Measurements from ENCODE around the gene MINDY1. TPM values are rescaled to one million over a fixed set of nuclear protein-coding genes. Genes with fewer than 3 reads are reported as not detected.

Gene MINDY1
- total RNA-seq, 1 experiment from 2014 or later: 11.6 TPM

DNA sequence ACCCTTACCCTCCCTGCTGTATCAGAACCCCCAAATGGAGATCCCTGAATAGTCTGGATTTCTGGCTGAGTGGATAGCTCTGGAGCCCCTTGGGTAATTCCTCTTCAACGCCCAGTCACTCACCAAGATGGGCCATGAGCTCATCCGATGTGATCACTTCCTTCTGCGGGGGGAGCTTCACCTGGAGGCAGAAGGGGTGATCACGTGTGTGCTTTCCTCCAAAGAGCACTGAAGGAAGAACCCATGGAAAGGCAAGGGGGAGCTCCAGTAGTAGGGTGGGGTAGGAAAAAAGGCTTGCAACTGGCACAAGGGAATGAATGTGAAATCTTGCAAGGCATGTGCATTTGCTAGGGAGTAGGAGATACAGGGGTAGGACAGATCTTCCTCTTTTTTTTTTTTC lies 5.1 kb downstream of the MINDY1 start:
- DNase-seq (ENCODE audit: low spot score): no peak
- Histone ChIP-seq H3K4me3 (ENCODE audit: low read depth, low read length, poor library complexity, severe bottlenecking) (no peak overlapping the region), H3K36me3 (ENCODE audit: insufficient read depth, low read length, poor library complexity, severe bottlenecking) (peaks cover 2% of the 10 kb centered on the region), H3K27me3 (replicated peaks; ENCODE audit: insufficient read depth, low read depth, low read length, poor library complexity) (no peaks in the 10 kb centered on the region), H3K27ac (ENCODE audit: low read depth, low read length, poor library complexity, severe bottlenecking) (no peak overlapping the region), H3K4me1 (ENCODE audit: insufficient read depth, low read length, poor library complexity, severe bottlenecking) (peaks cover 5% of the 10 kb centered on the region), H3K9me3 (ENCODE audit: low read depth, low read length, poor library complexity, severe bottlenecking) (no peaks in the 10 kb centered on the region)
- intact Hi-C loops (cut with micrococcal nuclease; ENCODE audit: unreplicated experiment): no loop called here
- no peak for TF ChIP-seq EZH2 (IDR thresholded peaks at IDR 0.05; ENCODE audit: borderline replicate concordance, low read depth, low read length, poor library complexity, severe bottlenecking)
- TF ChIP-seq, protein P1, sequence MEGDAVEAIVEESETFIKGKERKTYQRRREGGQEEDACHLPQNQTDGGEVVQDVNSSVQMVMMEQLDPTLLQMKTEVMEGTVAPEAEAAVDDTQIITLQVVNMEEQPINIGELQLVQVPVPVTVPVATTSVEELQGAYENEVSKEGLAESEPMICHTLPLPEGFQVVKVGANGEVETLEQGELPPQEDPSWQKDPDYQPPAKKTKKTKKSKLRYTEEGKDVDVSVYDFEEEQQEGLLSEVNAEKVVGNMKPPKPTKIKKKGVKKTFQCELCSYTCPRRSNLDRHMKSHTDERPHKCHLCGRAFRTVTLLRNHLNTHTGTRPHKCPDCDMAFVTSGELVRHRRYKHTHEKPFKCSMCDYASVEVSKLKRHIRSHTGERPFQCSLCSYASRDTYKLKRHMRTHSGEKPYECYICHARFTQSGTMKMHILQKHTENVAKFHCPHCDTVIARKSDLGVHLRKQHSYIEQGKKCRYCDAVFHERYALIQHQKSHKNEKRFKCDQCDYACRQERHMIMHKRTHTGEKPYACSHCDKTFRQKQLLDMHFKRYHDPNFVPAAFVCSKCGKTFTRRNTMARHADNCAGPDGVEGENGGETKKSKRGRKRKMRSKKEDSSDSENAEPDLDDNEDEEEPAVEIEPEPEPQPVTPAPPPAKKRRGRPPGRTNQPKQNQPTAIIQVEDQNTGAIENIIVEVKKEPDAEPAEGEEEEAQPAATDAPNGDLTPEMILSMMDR (conservative IDR thresholded peaks at IDR 0.05; ENCODE audit: low read depth, low read length): no peak
- ChIA-PET CTCF (no interaction called here), POLR2A (ENCODE audit: low non-redundant PET) (interaction anchor here (0.6 kb wide), 1 partner anchor 21 kb away, joined by 3 read pairs; no protein-coding TSS in a partner anchor)
- no TSS peak for BruUV-seq (replicated peaks)

DNA sequence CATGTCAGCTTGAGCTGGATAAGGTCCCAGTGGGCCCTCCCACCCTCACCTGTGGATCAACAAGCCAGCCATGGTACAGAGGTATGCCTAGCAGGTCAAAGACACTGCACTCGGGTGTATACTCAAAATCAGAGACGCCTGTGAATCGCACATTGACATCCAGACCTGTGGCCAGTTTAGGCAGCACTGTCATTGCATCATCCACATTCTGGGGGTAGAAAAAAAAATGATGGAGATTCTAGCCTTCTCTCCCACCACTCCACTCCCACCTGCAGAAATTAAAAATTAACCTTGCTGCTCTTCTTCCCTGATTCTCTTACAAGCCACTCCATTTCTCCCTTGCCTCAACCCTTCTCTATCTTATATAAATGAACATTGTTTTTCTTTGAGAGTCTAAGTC lies 6.3 kb downstream of the MINDY1 start:
- BruUV-seq (replicated peaks): no TSS peak
- Histone ChIP-seq H3K9me3 (ENCODE audit: low read depth, low read length, poor library complexity, severe bottlenecking) (no peaks in the 10 kb centered on the region), H3K4me1 (ENCODE audit: insufficient read depth, low read length, poor library complexity, severe bottlenecking) (peaks cover 2% of the 10 kb centered on the region), H3K36me3 (ENCODE audit: insufficient read depth, low read length, poor library complexity, severe bottlenecking) (peaks cover 2% of the 10 kb centered on the region), H3K27me3 (replicated peaks; ENCODE audit: insufficient read depth, low read depth, low read length, poor library complexity) (no peaks in the 10 kb centered on the region), H3K4me3 (ENCODE audit: low read depth, low read length, poor library complexity, severe bottlenecking) (no peak overlapping the region), H3K27ac (ENCODE audit: low read depth, low read length, poor library complexity, severe bottlenecking) (no peak overlapping the region)
- ChIA-PET CTCF (no interaction called here), POLR2A (ENCODE audit: low non-redundant PET) (interaction anchor here (0.6 kb wide), 1 partner anchor 22 kb away, joined by 3 read pairs; no protein-coding TSS in a partner anchor)
- TF ChIP-seq EZH2 (IDR thresholded peaks at IDR 0.05; ENCODE audit: borderline replicate concordance, low read depth, low read length, poor library complexity, severe bottlenecking): no peak
- TF ChIP-seq, protein P1 (conservative IDR thresholded peaks at IDR 0.05; ENCODE audit: low read depth, low read length): no peak
- intact Hi-C loops (cut with micrococcal nuclease; ENCODE audit: unreplicated experiment): no loop called here
- no peak for DNase-seq (ENCODE audit: low spot score)

DNA sequence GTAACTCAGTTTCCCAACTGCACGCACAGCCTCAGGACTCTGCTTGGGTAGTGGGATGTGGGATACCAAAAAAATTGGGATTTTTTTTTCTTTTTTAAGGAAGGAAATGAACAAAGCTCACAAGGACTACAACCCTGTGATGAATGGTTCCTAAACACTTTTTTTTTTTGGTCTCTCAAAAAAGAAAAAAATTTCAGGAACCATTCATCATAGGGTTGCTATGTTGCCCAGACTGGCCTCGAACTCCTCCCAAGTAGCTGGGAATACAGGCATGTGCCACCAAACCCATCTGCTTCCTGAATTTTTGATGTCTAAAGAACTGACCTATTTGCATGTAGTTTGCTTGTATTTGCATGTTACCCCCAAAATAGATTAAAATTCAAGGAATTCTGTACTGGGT lies 6.8 kb downstream of the MINDY1 start:
- no peaks in the 10 kb centered on the region for H3K4me1 ChIP-seq (ENCODE audit: insufficient read depth, low read length, poor library complexity, severe bottlenecking)

More for the DNA sequence above, 6.8 kb downstream of the MINDY1 start:
- no peak for DNase-seq (ENCODE audit: low spot score)
- BruUV-seq (replicated peaks): no TSS peak
- ChIA-PET CTCF (no interaction called here), POLR2A (ENCODE audit: low non-redundant PET) (no interaction called here)
- TF ChIP-seq, protein P1 (conservative IDR thresholded peaks at IDR 0.05; ENCODE audit: low read depth, low read length): no peak
- TF ChIP-seq EZH2 (IDR thresholded peaks at IDR 0.05; ENCODE audit: borderline replicate concordance, low read depth, low read length, poor library complexity, severe bottlenecking): no peak
- no peak overlapping the region for H3K27ac ChIP-seq (ENCODE audit: low read depth, low read length, poor library complexity, severe bottlenecking)
- H3K9me3 ChIP-seq (ENCODE audit: low read depth, low read length, poor library complexity, severe bottlenecking): no peaks in the 10 kb centered on the region
- H3K36me3 ChIP-seq (ENCODE audit: insufficient read depth, low read length, poor library complexity, severe bottlenecking): peaks cover 2% of the 10 kb centered on the region
- no peaks in the 10 kb centered on the region for H3K27me3 ChIP-seq (replicated peaks; ENCODE audit: insufficient read depth, low read depth, low read length, poor library complexity)
- H3K4me3 ChIP-seq (ENCODE audit: low read depth, low read length, poor library complexity, severe bottlenecking): no peak overlapping the region
- intact Hi-C loops (cut with micrococcal nuclease; ENCODE audit: unreplicated experiment): loop anchor here (5.0 to 10.0 kb wide), 2 partner anchors 525 to 743 kb away; partner anchors contain the start of gene CA14

Data from A673 (cell line).